ENCODE data around the gene TLK1.

- TF ChIP-seq CTCF (conservative IDR thresholded peaks at IDR 0.05; ENCODE audit: low read depth, low read length) (no peak), EZH2 (IDR thresholded peaks at IDR 0.05; ENCODE audit: low read length, unreplicated experiment) (no peak)
These were observed 57.9 kb downstream of the TLK1 start for GRCh38 chr2:171102802-171103201.
